CD4-positive, alpha-beta T cell (primary cell): ENCODE measurements around the gene RNF225. TPM values are rescaled to one million over a fixed set of nuclear protein-coding genes. Genes with fewer than 3 reads are reported as not detected.

Experiments
- ATAC-seq: fragments of 200-7000 bp; cut with Tn5 transposase; one replicate; pipeline ENCODE4 v1.10.0; 2022; ENCODE audit warnings: mild to moderate bottlenecking; ENCODE audit not compliant: poor library complexity
- CTCF ChIA-PET: fragments of 350-600 bp; sonication (Branson Sonifier 250); formaldehyde crosslinking; loops from one replicate; lab custom pipeline; 2021; ENCODE audit warnings: antibody characterized with exemption, inconsistent platforms; lab: Charles Lee
- POLR2A ChIA-PET: fragments of 350-600 bp; sonication (Branson Sonifier 250); formaldehyde crosslinking; loops from one replicate; lab custom pipeline; 2021; ENCODE audit warnings: antibody characterized with exemption, inconsistent platforms; lab: Charles Lee
- DNase-seq, 14 experiments: peaks; one replicate each; pipeline ENCODE4 v3.0.0-alpha.2; 2013 to 2020; ENCODE audit warnings: mixed read lengths in 2 of 14
- H3K27ac ChIP-seq, 2 donors: one replicate each; pipeline versions ENCODE4 v1.5.1 to v1.7.0; 2013; ENCODE audit warnings: low read length in 2 of 2, low read depth in 1 of 2, mild to moderate bottlenecking in 1 of 2
- H3K27me3 ChIP-seq, 2 experiments: 1 replicate in 1 of 2; 2 replicates in 1 of 2; pipeline versions ENCODE4 v1.6.1 to v1.7.0; 2013; ENCODE audit warnings: low read length in 2 of 2, control low read depth in 1 of 2, mild to moderate bottlenecking in 1 of 2, moderate library complexity in 1 of 2; ENCODE audit not compliant: insufficient read depth in 2 of 2, control insufficient read depth in 1 of 2
- H3K36me3 ChIP-seq: one replicate; pipeline ENCODE4 v1.6.1; 2013; ENCODE audit warnings: low read length, control low read depth; ENCODE audit not compliant: insufficient read depth
- H3K4me1 ChIP-seq: one replicate; pipeline ENCODE4 v1.6.1; 2013; ENCODE audit warnings: low read length, control low read depth; ENCODE audit not compliant: insufficient read depth
- H3K4me3 ChIP-seq: one replicate; pipeline ENCODE4 v1.5.1; 2013; ENCODE audit warnings: mild to moderate bottlenecking, low read length, moderate library complexity
- H3K9me3 ChIP-seq, 2 experiments: 1 replicate in 1 of 2; 2 replicates in 1 of 2; pipeline versions ENCODE4 v1.6.1 to v1.7.0; 2013; ENCODE audit warnings: low read length in 2 of 2, mild to moderate bottlenecking in 2 of 2, control low read depth in 1 of 2, moderate library complexity in 1 of 2; ENCODE audit not compliant: control insufficient read depth in 1 of 2, insufficient read depth in 1 of 2
- H3K27ac Mint-ChIP-seq: one replicate; pipeline ENCODE4 v1.8.0; 2020; ENCODE audit warnings: mixed read lengths
- H3K27me3 Mint-ChIP-seq: one replicate; pipeline ENCODE4 v1.8.0; 2021; ENCODE audit warnings: mixed read lengths
- H3K36me3 Mint-ChIP-seq: one replicate; pipeline ENCODE4 v1.8.0; 2021; ENCODE audit warnings: low read depth, mixed read lengths
- H3K4me1 Mint-ChIP-seq: one replicate; pipeline ENCODE4 v1.8.0; 2021; ENCODE audit warnings: low read depth, mixed read lengths
- H3K4me3 Mint-ChIP-seq: one replicate; pipeline ENCODE4 v1.8.0; 2020; ENCODE audit warnings: mild to moderate bottlenecking, mixed read lengths
- H3K9me3 Mint-ChIP-seq: one replicate; pipeline ENCODE4 v1.8.0; 2020; ENCODE audit warnings: mixed read lengths
- intact Hi-C, 2 experiments: fragments of 100-400 bp; cut with DNase I in 1 of 2; cut with micrococcal nuclease in 1 of 2; formaldehyde crosslinking; loops; one replicate each; pipeline versions ENCODE4 v1.15.1 to v1.9.0; 2023 to 2025; cut with DNase I, micrococcal nuclease
- total RNA-seq, 174 experiments: library from RNA in 2 of 174; stranded (reverse) in 2 of 174; gene quantifications; one replicate each; pipeline ENCODE4 v1.2.3 and lab custom pipeline; 2021 to 2026
- TF ChIP-seq, protein P1 (sequence below): fragments of 200-600 bp; IDR thresholded peaks from one replicate; pipeline ENCODE4 v1.8.0; 2022; ENCODE audit warnings: antibody characterized with exemption, mild to moderate bottlenecking

Gene RNF225
- total RNA-seq, 2 experiments from 2014 or later: 0.55 TPM; not detected in 1

- no peaks in the 10 kb centered on the region for H3K9me3 Mint-ChIP-seq
- CTCF ChIA-PET: interaction anchor here (0.7 to 1.3 kb wide), 4 partner anchors 31 to 172 kb away, joined by 3 to 6 read pairs (median 3); partner anchors contain the start of gene ZNF132
- H3K27me3 Mint-ChIP-seq: no peaks in the 10 kb centered on the region
- H3K9me3 ChIP-seq: no peaks in the 10 kb centered on the region
- peak overlapping the region; percentile 92 for H3K4me3 ChIP-seq
- no peaks in the 10 kb centered on the region for H3K36me3 ChIP-seq
- H3K4me1 Mint-ChIP-seq: peaks cover 39% of the 10 kb centered on the region
- intact Hi-C loops: loop anchor here (2.0 to 5.0 kb wide), 4 partner anchors 32 to 68 kb away; partner anchors contain the start of genes ZNF132 (in 2 of the 2), ZNF324B (in 1 of the 2) and ZNF446 (in 1 of the 2)
- TF ChIP-seq, protein P1, sequence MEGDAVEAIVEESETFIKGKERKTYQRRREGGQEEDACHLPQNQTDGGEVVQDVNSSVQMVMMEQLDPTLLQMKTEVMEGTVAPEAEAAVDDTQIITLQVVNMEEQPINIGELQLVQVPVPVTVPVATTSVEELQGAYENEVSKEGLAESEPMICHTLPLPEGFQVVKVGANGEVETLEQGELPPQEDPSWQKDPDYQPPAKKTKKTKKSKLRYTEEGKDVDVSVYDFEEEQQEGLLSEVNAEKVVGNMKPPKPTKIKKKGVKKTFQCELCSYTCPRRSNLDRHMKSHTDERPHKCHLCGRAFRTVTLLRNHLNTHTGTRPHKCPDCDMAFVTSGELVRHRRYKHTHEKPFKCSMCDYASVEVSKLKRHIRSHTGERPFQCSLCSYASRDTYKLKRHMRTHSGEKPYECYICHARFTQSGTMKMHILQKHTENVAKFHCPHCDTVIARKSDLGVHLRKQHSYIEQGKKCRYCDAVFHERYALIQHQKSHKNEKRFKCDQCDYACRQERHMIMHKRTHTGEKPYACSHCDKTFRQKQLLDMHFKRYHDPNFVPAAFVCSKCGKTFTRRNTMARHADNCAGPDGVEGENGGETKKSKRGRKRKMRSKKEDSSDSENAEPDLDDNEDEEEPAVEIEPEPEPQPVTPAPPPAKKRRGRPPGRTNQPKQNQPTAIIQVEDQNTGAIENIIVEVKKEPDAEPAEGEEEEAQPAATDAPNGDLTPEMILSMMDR: no peak
- H3K4me1 ChIP-seq: peaks cover 27% of the 10 kb centered on the region
- peaks cover 19% of the 10 kb centered on the region for H3K36me3 Mint-ChIP-seq
- DNase-seq (peak in 1 of 14 experiments; percentile 40), ATAC-seq (no peak)
- peak overlapping the region; percentile 99 for H3K4me3 Mint-ChIP-seq
- H3K27ac Mint-ChIP-seq: peak overlapping the region; percentile 94
- POLR2A ChIA-PET: interaction anchor here (0.5 to 1.8 kb wide), 15 partner anchors 9 to 702 kb away, joined by 3 to 15 read pairs (median 5); partner anchors contain the start of genes ERVK3-1, RPS5, TRIM28 and ZBTB45
- peak overlapping the region; percentile 70 to 77 for H3K27ac ChIP-seq
- no peaks in the 10 kb centered on the region for H3K27me3 ChIP-seq
Measured at GRCh38 chr19:58409010-58409790, 13.7 kb downstream of the RNF225 start.

- Mint-ChIP-seq H3K4me3 (no peak overlapping the region), H3K4me1 (no peaks in the 10 kb centered on the region), H3K9me3 (no peaks in the 10 kb centered on the region), H3K27ac (no peak overlapping the region), H3K27me3 (no peaks in the 10 kb centered on the region), H3K36me3 (peaks cover 60% of the 10 kb centered on the region)
- H3K9me3 ChIP-seq: no peaks in the 10 kb centered on the region
- H3K4me3 ChIP-seq: no peak overlapping the region
- DNase-seq: no peak
- intact Hi-C loops: no loop called here
- H3K36me3 ChIP-seq: peaks cover 21% of the 10 kb centered on the region
- no peaks in the 10 kb centered on the region for H3K4me1 ChIP-seq
- H3K27ac ChIP-seq: no peak overlapping the region
- TF ChIP-seq, protein P1: no peak
- CTCF ChIA-PET: no interaction called here
- no peak for ATAC-seq
- no peaks in the 10 kb centered on the region for H3K27me3 ChIP-seq
- POLR2A ChIA-PET: no interaction called here
Measured at GRCh38 chr19:58416604-58417003, 21.1 kb downstream of the RNF225 start.

GRCh38 chr19:58417071-58417470, 21.6 kb downstream of the RNF225 start:
- DNase-seq (no peak), ATAC-seq (no peak)
- Histone ChIP-seq H3K36me3 (peaks cover 21% of the 10 kb centered on the region), H3K4me1 (no peaks in the 10 kb centered on the region), H3K4me3 (no peak overlapping the region), H3K27ac (no peak overlapping the region), H3K27me3 (no peaks in the 10 kb centered on the region), H3K9me3 (no peaks in the 10 kb centered on the region)
- Mint-ChIP-seq H3K36me3 (peaks cover 60% of the 10 kb centered on the region), H3K9me3 (no peaks in the 10 kb centered on the region), H3K4me3 (no peak overlapping the region), H3K27ac (no peak overlapping the region), H3K27me3 (no peaks in the 10 kb centered on the region), H3K4me1 (no peaks in the 10 kb centered on the region)
- TF ChIP-seq, protein P1: no peak
- POLR2A ChIA-PET: no interaction called here
- CTCF ChIA-PET: no interaction called here
- intact Hi-C loops: no loop called here
